Activated gamma-delta T cell treated with anti-CD3 and anti-CD28 coated beads, Interleukin-2, amount 50 U/mL, for 16 hours (primary cell): Measurements from ENCODE around the gene ATN1.
"Not testable (repeated sequence)": the region's sequence is repeated elsewhere in the genome, so short reads cannot be mapped to it uniquely, and the experiment has no call there.

ENCODE experiments used
- DNase-seq: peaks from one replicate; pipeline ENCODE4 v3.0.0-alpha.2; 2020; ENCODE audit warnings: low read depth

Gene ATN1

GRCh38 chr12:6903722-6904121 is 24.0 kb upstream of the ATN1 start:
- no peak for DNase-seq

GRCh38 chr12:6904280-6905276 is 23.2 kb upstream of the ATN1 start, which contains the start of gene LRRC23:
Gene LRRC23, plus strand, starts transcription at chr12:6904822. Its CDS starts 812 bp downstream, at chr12:6905634.
- DNase-seq: peak; percentile 96

- DNase-seq: no peak
Measured at GRCh38 chr12:6905414-6906040, 22.2 kb upstream of the ATN1 start.

- not testable (repeated sequence) for DNase-seq
Measured at GRCh38 chr12:6908141-6908540, 19.6 kb upstream of the ATN1 start.

- no peak for DNase-seq
Measured at GRCh38 chr12:6909421-6910145, 18.2 kb upstream of the ATN1 start.

GRCh38 chr12:6912164-6912935 is 15.4 kb upstream of the ATN1 start:
- DNase-seq: no peak

GRCh38 chr12:6914246-6914946 is 13.4 kb upstream of the ATN1 start, which contains the start of gene ENO2:
Gene ENO2, plus strand, starts transcription at chr12:6914580. Its CDS starts 1,253 bp downstream, at chr12:6915833.
- DNase-seq: peak; percentile 69

- DNase-seq: no peak
Measured at GRCh38 chr12:6914947-6915788, 12.6 kb upstream of the ATN1 start.

- no peak for DNase-seq
Measured at GRCh38 chr12:6915789-6916285, 11.9 kb upstream of the ATN1 start.

- no peak for DNase-seq
Measured at GRCh38 chr12:6916426-6917200, 11.1 kb upstream of the ATN1 start.

GRCh38 chr12:6917491-6918231 is 10.1 kb upstream of the ATN1 start:
- no peak for DNase-seq

- no peak for DNase-seq
Measured at GRCh38 chr12:6919588-6919987, 8.2 kb upstream of the ATN1 start.

- no peak for DNase-seq
Measured at GRCh38 chr12:6921539-6921938, 6.2 kb upstream of the ATN1 start.

- no peak for DNase-seq
Measured at GRCh38 chr12:6921996-6922946, 5.5 kb upstream of the ATN1 start.

GRCh38 chr12:6923003-6923732 is 4.6 kb upstream of the ATN1 start:
- no peak for DNase-seq

- no peak for DNase-seq
Measured at GRCh38 chr12:6923851-6924250, 3.9 kb upstream of the ATN1 start.

- DNase-seq: no peak
Measured at GRCh38 chr12:6925239-6925539, 2.6 kb upstream of the ATN1 start.
